Vagina (tissue), 2 donors: Measurements from ENCODE around the gene RAC3. TPM values are rescaled to one million over a fixed set of nuclear protein-coding genes. Genes with fewer than 3 reads are reported as not detected.

Experiments
- DNase-seq, 2 donors: peaks; one replicate each; pipeline ENCODE4 v3.0.0-alpha.2; 2017; ENCODE audit errors: extremely low spot score in 2 of 2
- H3K27ac ChIP-seq: fragments of 200-600 bp; sonication (generic); one replicate; pipeline ENCODE4 v1.5.1; 2019
- H3K27me3 ChIP-seq: fragments of 200-600 bp; sonication (generic); one replicate; pipeline ENCODE4 v1.5.1; 2019
- H3K36me3 ChIP-seq, 2 donors: fragments of 200-600 bp; sonication (generic); one replicate each; pipeline ENCODE4 v1.5.1; 2017 to 2019
- H3K4me1 ChIP-seq: fragments of 200-600 bp; sonication (generic); one replicate; pipeline ENCODE4 v1.5.1; 2019
- H3K4me3 ChIP-seq, 2 donors: fragments of 200-600 bp; sonication (generic); 1 replicate in 1 of 2; 2 replicates in 1 of 2; pipeline ENCODE4 v1.5.1; 2016 to 2019
- H3K9me3 ChIP-seq: fragments of 200-600 bp; sonication (generic); one replicate; pipeline ENCODE4 v1.5.1; 2019
- POLR2A ChIP-seq, 2 donors: fragments of 450-650 bp; IDR thresholded peaks; one replicate each; pipeline ENCODE4 v1.6.1; 2017; ENCODE audit warnings: antibody characterized with exemption in 2 of 2, mild to moderate bottlenecking in 2 of 2, moderate library complexity in 2 of 2
- POLR2AphosphoS5 ChIP-seq, 2 donors: sonication (generic); formaldehyde crosslinking; IDR thresholded peaks; one replicate each; pipeline ENCODE4 v1.9.0; 2017; ENCODE audit warnings: antibody characterized with exemption in 2 of 2, mild to moderate bottlenecking in 2 of 2, low read depth in 1 of 2; ENCODE audit not compliant: insufficient read depth in 1 of 2
- intact Hi-C: fragments of 100-400 bp; cut with DNase I; formaldehyde crosslinking; loops from one replicate; pipeline ENCODE4 v1.15.1; 2023
- total RNA-seq: library from RNA; depleted of rRNA; stranded (reverse); fragments of >200 nt; gene quantifications from one replicate; pipeline ENCODE4 v1.2.3, GENCODE V29; 2016
- TF ChIP-seq, protein P1 (sequence below), 3 experiments: fragments of 450-650 bp in 2 of 3; fragments of 200-600 bp in 1 of 3; sonication (generic) in 1 of 3; IDR thresholded peaks; one replicate each; pipeline ENCODE4 v1.5.1; 2017 to 2019; ENCODE audit warnings: antibody characterized with exemption in 3 of 3, mild to moderate bottlenecking in 2 of 3, moderate library complexity in 2 of 3

Gene RAC3
- total RNA-seq, 1 donor from 2014 or later: 12.8 TPM

GRCh38 chr17:82042649-82043048 is 11.2 kb downstream of the RAC3 start:
- TF ChIP-seq, protein P1, sequence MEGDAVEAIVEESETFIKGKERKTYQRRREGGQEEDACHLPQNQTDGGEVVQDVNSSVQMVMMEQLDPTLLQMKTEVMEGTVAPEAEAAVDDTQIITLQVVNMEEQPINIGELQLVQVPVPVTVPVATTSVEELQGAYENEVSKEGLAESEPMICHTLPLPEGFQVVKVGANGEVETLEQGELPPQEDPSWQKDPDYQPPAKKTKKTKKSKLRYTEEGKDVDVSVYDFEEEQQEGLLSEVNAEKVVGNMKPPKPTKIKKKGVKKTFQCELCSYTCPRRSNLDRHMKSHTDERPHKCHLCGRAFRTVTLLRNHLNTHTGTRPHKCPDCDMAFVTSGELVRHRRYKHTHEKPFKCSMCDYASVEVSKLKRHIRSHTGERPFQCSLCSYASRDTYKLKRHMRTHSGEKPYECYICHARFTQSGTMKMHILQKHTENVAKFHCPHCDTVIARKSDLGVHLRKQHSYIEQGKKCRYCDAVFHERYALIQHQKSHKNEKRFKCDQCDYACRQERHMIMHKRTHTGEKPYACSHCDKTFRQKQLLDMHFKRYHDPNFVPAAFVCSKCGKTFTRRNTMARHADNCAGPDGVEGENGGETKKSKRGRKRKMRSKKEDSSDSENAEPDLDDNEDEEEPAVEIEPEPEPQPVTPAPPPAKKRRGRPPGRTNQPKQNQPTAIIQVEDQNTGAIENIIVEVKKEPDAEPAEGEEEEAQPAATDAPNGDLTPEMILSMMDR (IDR thresholded peaks at IDR 0.05): no peak
- TF ChIP-seq POLR2A (IDR thresholded peaks at IDR 0.05) (no peak), POLR2AphosphoS5 (IDR thresholded peaks at IDR 0.05; ENCODE audit: insufficient read depth in 1 of 2, low read depth in 1 of 2) (no peak)
- Histone ChIP-seq H3K4me1 (no peaks in the 10 kb centered on the region), H3K27me3 (no peaks in the 10 kb centered on the region), H3K9me3 (no peaks in the 10 kb centered on the region), H3K36me3 (peaks cover 0 to 8% of the 10 kb centered on the region in 2 donors), H3K27ac (no peak overlapping the region), H3K4me3 (no peak overlapping the region)
- intact Hi-C loops: loop anchor here (10.0 kb wide), 1 partner anchor 282 kb away; no protein-coding TSS in a partner anchor
- no peak for DNase-seq

DNA sequence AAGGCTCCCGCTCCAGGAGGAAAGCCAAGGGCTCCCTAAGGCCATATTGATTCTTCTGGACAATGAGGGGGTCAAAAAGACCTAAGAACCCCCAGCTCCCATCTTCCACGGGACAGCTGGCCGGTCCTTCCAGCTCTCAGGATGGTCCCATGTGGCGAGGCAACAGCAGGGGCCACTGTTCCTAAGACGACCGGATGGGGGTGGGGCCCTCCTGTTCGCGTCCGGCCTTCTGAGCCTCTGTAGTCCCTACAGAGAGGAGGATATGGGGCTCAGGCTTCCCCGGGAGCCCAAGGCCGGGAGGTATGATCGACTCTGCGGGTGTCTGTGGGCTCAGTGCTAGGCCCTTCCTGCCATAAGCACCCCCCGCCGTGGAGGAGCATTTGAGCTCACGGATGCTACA is 12.0 kb downstream of the RAC3 start:
- no peak overlapping the region for H3K27ac ChIP-seq
- H3K27me3 ChIP-seq: no peaks in the 10 kb centered on the region
- H3K9me3 ChIP-seq: no peaks in the 10 kb centered on the region
- peaks cover 0 to 15% of the 10 kb centered on the region in 2 donors for H3K36me3 ChIP-seq
- H3K4me1 ChIP-seq: no peaks in the 10 kb centered on the region
- no peak overlapping the region for H3K4me3 ChIP-seq
- intact Hi-C loops: loop anchor here (10.0 kb wide), 1 partner anchor 281 kb away; no protein-coding TSS in a partner anchor
- no peak for DNase-seq
- TF ChIP-seq POLR2A (IDR thresholded peaks at IDR 0.05): no peak
- TF ChIP-seq, protein P1 (IDR thresholded peaks at IDR 0.05): no peak
- TF ChIP-seq POLR2AphosphoS5 (IDR thresholded peaks at IDR 0.05; ENCODE audit: insufficient read depth in 1 of 2, low read depth in 1 of 2): no peak

- Histone ChIP-seq H3K27me3 (no peaks in the 10 kb centered on the region), H3K9me3 (no peaks in the 10 kb centered on the region), H3K27ac (no peak overlapping the region), H3K36me3 (peaks cover 0 to 29% of the 10 kb centered on the region in 2 donors), H3K4me3 (no peak overlapping the region), H3K4me1 (peaks cover 17% of the 10 kb centered on the region)
- DNase-seq: no peak
- TF ChIP-seq POLR2A (IDR thresholded peaks at IDR 0.05): no peak
- TF ChIP-seq, protein P1 (IDR thresholded peaks at IDR 0.05): no peak
- no peak for TF ChIP-seq POLR2AphosphoS5 (IDR thresholded peaks at IDR 0.05; ENCODE audit: insufficient read depth in 1 of 2, low read depth in 1 of 2)
- intact Hi-C loops: loop anchor here (10.0 kb wide), 1 partner anchor 279 kb away; no protein-coding TSS in a partner anchor
These were observed 14.5 kb downstream of the RAC3 start for GRCh38 chr17:82045936-82046484.

- Histone ChIP-seq H3K4me3 (no peak overlapping the region), H3K4me1 (peaks cover 19% of the 10 kb centered on the region), H3K27me3 (no peaks in the 10 kb centered on the region), H3K36me3 (peaks cover 0 to 29% of the 10 kb centered on the region in 2 donors), H3K9me3 (no peaks in the 10 kb centered on the region), H3K27ac (no peak overlapping the region)
- TF ChIP-seq, protein P1 (IDR thresholded peaks at IDR 0.05): no peak
- TF ChIP-seq POLR2A (IDR thresholded peaks at IDR 0.05): no peak
- no peak for TF ChIP-seq POLR2AphosphoS5 (IDR thresholded peaks at IDR 0.05; ENCODE audit: insufficient read depth in 1 of 2, low read depth in 1 of 2)
- DNase-seq: no peak
- intact Hi-C loops: loop anchor here (10.0 kb wide), 1 partner anchor 278 kb away; no protein-coding TSS in a partner anchor
These were observed 15.4 kb downstream of the RAC3 start for GRCh38 chr17:82046903-82047302.

GRCh38 chr17:82047379-82047778 is 15.9 kb downstream of the RAC3 start:
- Histone ChIP-seq H3K27ac (no peak overlapping the region), H3K27me3 (no peaks in the 10 kb centered on the region), H3K4me1 (peaks cover 22% of the 10 kb centered on the region), H3K9me3 (no peaks in the 10 kb centered on the region), H3K36me3 (peaks cover 0 to 29% of the 10 kb centered on the region in 2 donors), H3K4me3 (no peak overlapping the region)
- TF ChIP-seq POLR2AphosphoS5 (IDR thresholded peaks at IDR 0.05; ENCODE audit: insufficient read depth in 1 of 2, low read depth in 1 of 2): no peak
- no peak for TF ChIP-seq POLR2A (IDR thresholded peaks at IDR 0.05)
- TF ChIP-seq, protein P1 (IDR thresholded peaks at IDR 0.05): no peak
- no peak for DNase-seq
- intact Hi-C loops: loop anchor here (10.0 kb wide), 1 partner anchor 277 kb away; no protein-coding TSS in a partner anchor
